ENCODE data around the gene NSD1. TPM values are rescaled to one million over a fixed set of nuclear protein-coding genes. Genes with fewer than 3 reads are reported as not detected.

Gene NSD1
- total RNA-seq, 1 donor: 53.2 TPM

GRCh38 chr5:177225798-177226197 is 92.2 kb downstream of the NSD1 start:
- DNase-seq (ENCODE audit: insufficient read length, low spot score, missing footprints): no peak
- Histone ChIP-seq H3K27ac (ENCODE audit: low read depth, low read length) (no peak overlapping the region), H3K4me1 (ENCODE audit: insufficient read depth, low read length) (no peaks in the 10 kb centered on the region), H4K20me1 (ENCODE audit: insufficient read depth, low read length) (peaks cover 43% of the 10 kb centered on the region), H3K4me3 (ENCODE audit: insufficient read depth, low read length) (no peak overlapping the region), H3K36me3 (ENCODE audit: insufficient read depth, low read length) (peaks cover 3% of the 10 kb centered on the region), H2AFZ (ENCODE audit: low read length) (no peak overlapping the region), H3K27me3 (ENCODE audit: insufficient read depth, low read length) (no peaks in the 10 kb centered on the region), H3K9me3 (ENCODE audit: low read depth, low read length) (no peaks in the 10 kb centered on the region), H3K4me2 (ENCODE audit: insufficient read depth, low read length) (no peak overlapping the region), H3K79me2 (ENCODE audit: insufficient read depth, low read length) (peaks cover 97% of the 10 kb centered on the region)
- no peak for TF ChIP-seq CTCF (IDR thresholded peaks at IDR 0.05; ENCODE audit: extremely low read depth, low read depth, low read length)

GRCh38 chr5:177226860-177227259 is 93.3 kb downstream of the NSD1 start:
- Histone ChIP-seq H3K27ac (ENCODE audit: low read depth, low read length) (no peak overlapping the region), H3K4me1 (ENCODE audit: insufficient read depth, low read length) (peaks cover 1% of the 10 kb centered on the region), H4K20me1 (ENCODE audit: insufficient read depth, low read length) (peaks cover 42% of the 10 kb centered on the region), H2AFZ (ENCODE audit: low read length) (no peak overlapping the region), H3K4me3 (ENCODE audit: insufficient read depth, low read length) (no peak overlapping the region), H3K27me3 (ENCODE audit: insufficient read depth, low read length) (no peaks in the 10 kb centered on the region), H3K79me2 (ENCODE audit: insufficient read depth, low read length) (peaks cover 96% of the 10 kb centered on the region), H3K9me3 (ENCODE audit: low read depth, low read length) (no peaks in the 10 kb centered on the region), H3K36me3 (ENCODE audit: insufficient read depth, low read length) (peaks cover 3% of the 10 kb centered on the region), H3K4me2 (ENCODE audit: insufficient read depth, low read length) (no peak overlapping the region)
- TF ChIP-seq CTCF (IDR thresholded peaks at IDR 0.05; ENCODE audit: extremely low read depth, low read depth, low read length): no peak
- DNase-seq (ENCODE audit: insufficient read length, low spot score, missing footprints): no peak

- no peak for DNase-seq (ENCODE audit: insufficient read length, low spot score, missing footprints)
- peaks cover 16% of the 10 kb centered on the region for H3K4me1 ChIP-seq (ENCODE audit: insufficient read depth, low read length)
- peaks cover 3% of the 10 kb centered on the region for H3K36me3 ChIP-seq (ENCODE audit: insufficient read depth, low read length)
- no peak overlapping the region for H2AFZ ChIP-seq (ENCODE audit: low read length)
- H3K4me2 ChIP-seq (ENCODE audit: insufficient read depth, low read length): no peak overlapping the region
- no peak overlapping the region for H3K27ac ChIP-seq (ENCODE audit: low read depth, low read length)
- H4K20me1 ChIP-seq (ENCODE audit: insufficient read depth, low read length): peaks cover 42% of the 10 kb centered on the region
- H3K4me3 ChIP-seq (ENCODE audit: insufficient read depth, low read length): no peak overlapping the region
- peak; percentile 15 for TF ChIP-seq CTCF (IDR thresholded peaks at IDR 0.05; ENCODE audit: extremely low read depth, low read depth, low read length)
- no peaks in the 10 kb centered on the region for H3K9me3 ChIP-seq (ENCODE audit: low read depth, low read length)
- H3K27me3 ChIP-seq (ENCODE audit: insufficient read depth, low read length): no peaks in the 10 kb centered on the region
- peaks cover 94% of the 10 kb centered on the region for H3K79me2 ChIP-seq (ENCODE audit: insufficient read depth, low read length)
Observed at GRCh38 chr5:177228751-177229150, 95.2 kb downstream of the NSD1 start.

- TF ChIP-seq CTCF (IDR thresholded peaks at IDR 0.05; ENCODE audit: extremely low read depth, low read depth, low read length): no peak
- H3K36me3 ChIP-seq (ENCODE audit: insufficient read depth, low read length): peaks cover 3% of the 10 kb centered on the region
- no peak overlapping the region for H3K4me3 ChIP-seq (ENCODE audit: insufficient read depth, low read length)
- no peak overlapping the region for H3K27ac ChIP-seq (ENCODE audit: low read depth, low read length)
- no peaks in the 10 kb centered on the region for H3K27me3 ChIP-seq (ENCODE audit: insufficient read depth, low read length)
- DNase-seq (ENCODE audit: insufficient read length, low spot score, missing footprints): no peak
- peaks cover 18% of the 10 kb centered on the region for H3K4me1 ChIP-seq (ENCODE audit: insufficient read depth, low read length)
- peaks cover 41% of the 10 kb centered on the region for H4K20me1 ChIP-seq (ENCODE audit: insufficient read depth, low read length)
- H3K79me2 ChIP-seq (ENCODE audit: insufficient read depth, low read length): peaks cover 94% of the 10 kb centered on the region
- H2AFZ ChIP-seq (ENCODE audit: low read length): no peak overlapping the region
- no peak overlapping the region for H3K4me2 ChIP-seq (ENCODE audit: insufficient read depth, low read length)
- H3K9me3 ChIP-seq (ENCODE audit: low read depth, low read length): no peaks in the 10 kb centered on the region
Observed at GRCh38 chr5:177230660-177231059, 97.1 kb downstream of the NSD1 start.

All from osteoblast (primary cell).